ENCODE results near the gene TMIGD1.

TMIGD1 gene

DNA sequence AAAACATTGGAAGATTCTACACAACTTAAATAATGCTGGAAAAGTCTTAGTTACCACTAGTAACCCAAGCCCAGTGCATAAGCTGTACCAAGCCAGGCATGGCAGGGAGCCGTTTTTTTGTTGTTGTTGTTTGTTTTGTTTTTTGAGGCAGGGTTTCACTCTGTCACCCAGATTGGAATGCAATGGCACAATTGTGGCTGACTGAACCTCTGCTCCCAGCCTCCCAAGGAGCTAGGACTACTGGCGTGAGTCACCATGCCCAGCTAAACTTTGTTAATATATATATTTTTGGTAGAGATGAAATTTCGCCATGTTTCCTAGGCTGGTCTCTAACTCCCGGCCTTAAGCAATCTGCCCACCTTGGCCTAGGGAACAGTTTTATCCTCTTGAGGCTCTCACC, 564 bp upstream of the TMIGD1 start:
- ChIA-PET CTCF (interaction anchor here (1.1 to 3.8 kb wide), 2 partner anchors 8 to 40 kb away, joined by 5 to 19 read pairs; no protein-coding TSS in a partner anchor), POLR2A (interaction anchor here (0.7 kb wide), 1 partner anchor 43 kb away, joined by 3 read pairs; the partner anchor contains the start of gene BLMH)
- no peak overlapping the region for H3K4me3 ChIP-seq (ENCODE audit: control insufficient read depth in 1 of 7, extremely low read depth in 1 of 7, insufficient read depth in 4 of 7, low read depth in 2 of 7, low read length in 6 of 7)
- H3K9me3 ChIP-seq (ENCODE audit: control extremely low read depth in 1 of 5, control insufficient read depth in 4 of 5, insufficient read depth in 2 of 5, low read depth in 1 of 5, low read length in 4 of 5), result no peaks in the 10 kb centered on the region
- no peak for DNase-seq
- H3K27me3 ChIP-seq (replicated peaks in 2 of 5; ENCODE audit: control insufficient read depth in 4 of 5, insufficient read depth in 5 of 5, low read length in 4 of 5), result no peaks in the 10 kb centered on the region
- 90% methylated on average over 2 of the region's 4 CpGs for WGBS (ENCODE audit: insufficient coverage)
- no peaks in the 10 kb centered on the region for H3K36me3 ChIP-seq (ENCODE audit: control insufficient read depth in 4 of 4, insufficient read depth in 4 of 4, low read length in 3 of 4)
- H3K27ac ChIP-seq (ENCODE audit: insufficient read depth in 1 of 2, low read depth in 1 of 2, low read length in 2 of 2, poor library complexity in 1 of 2, severe bottlenecking in 2 of 2), result no peak overlapping the region
- H3K4me1 ChIP-seq (ENCODE audit: control extremely low read depth in 1 of 4, control insufficient read depth in 4 of 4, insufficient read depth in 4 of 4, low read length in 3 of 4), result peaks cover 2 to 8% (median 6%) of the 10 kb centered on the region in 4 experiments

- Histone ChIP-seq H3K9me3 (ENCODE audit: control extremely low read depth in 1 of 5, control insufficient read depth in 4 of 5, insufficient read depth in 2 of 5, low read depth in 1 of 5, low read length in 4 of 5) (no peaks in the 10 kb centered on the region), H3K4me3 (ENCODE audit: control insufficient read depth in 1 of 7, extremely low read depth in 1 of 7, insufficient read depth in 4 of 7, low read depth in 2 of 7, low read length in 6 of 7) (no peak overlapping the region), H3K27me3 (replicated peaks in 2 of 5; ENCODE audit: control insufficient read depth in 4 of 5, insufficient read depth in 5 of 5, low read length in 4 of 5) (no peaks in the 10 kb centered on the region), H3K27ac (ENCODE audit: insufficient read depth in 1 of 2, low read depth in 1 of 2, low read length in 2 of 2, poor library complexity in 1 of 2, severe bottlenecking in 2 of 2) (no peak overlapping the region), H3K36me3 (ENCODE audit: control insufficient read depth in 4 of 4, insufficient read depth in 4 of 4, low read length in 3 of 4) (no peaks in the 10 kb centered on the region), H3K4me1 (ENCODE audit: control extremely low read depth in 1 of 4, control insufficient read depth in 4 of 4, insufficient read depth in 4 of 4, low read length in 3 of 4) (peaks cover 2 to 8% (median 6%) of the 10 kb centered on the region in 4 experiments)
- 0% methylated on average over 1 of the region's 4 CpGs for WGBS (ENCODE audit: insufficient coverage)
- POLR2A ChIA-PET, result no interaction called here
- CTCF ChIA-PET, result interaction anchor here (1.0 to 3.8 kb wide), 2 partner anchors 8 to 227 kb away, joined by 3 to 17 read pairs; no protein-coding TSS in a partner anchor
- peak; percentile 45 to 74 (median 65) for DNase-seq
Observed at GRCh38 chr17:30332057-30332542, 1.8 kb downstream of the TMIGD1 start.

GRCh38 chr17:30326809-30327208, 7.0 kb downstream of the TMIGD1 start:
- DNase-seq, result no peak
- Histone ChIP-seq H3K4me3 (ENCODE audit: control insufficient read depth in 1 of 7, extremely low read depth in 1 of 7, insufficient read depth in 4 of 7, low read depth in 2 of 7, low read length in 6 of 7) (no peak overlapping the region), H3K9me3 (ENCODE audit: control extremely low read depth in 1 of 5, control insufficient read depth in 4 of 5, insufficient read depth in 2 of 5, low read depth in 1 of 5, low read length in 4 of 5) (no peaks in the 10 kb centered on the region), H3K27ac (ENCODE audit: insufficient read depth in 1 of 2, low read depth in 1 of 2, low read length in 2 of 2, poor library complexity in 1 of 2, severe bottlenecking in 2 of 2) (no peak overlapping the region), H3K27me3 (replicated peaks in 2 of 5; ENCODE audit: control insufficient read depth in 4 of 5, insufficient read depth in 5 of 5, low read length in 4 of 5) (no peaks in the 10 kb centered on the region), H3K36me3 (ENCODE audit: control insufficient read depth in 4 of 4, insufficient read depth in 4 of 4, low read length in 3 of 4) (no peaks in the 10 kb centered on the region), H3K4me1 (ENCODE audit: control extremely low read depth in 1 of 4, control insufficient read depth in 4 of 4, insufficient read depth in 4 of 4, low read length in 3 of 4) (peaks cover 0 to 19% (median 14%) of the 10 kb centered on the region in 4 experiments)
- POLR2A ChIA-PET, result no interaction called here
- no CpG with 5 or more reads among the region's 1 CpG for WGBS (ENCODE audit: insufficient coverage)
- CTCF ChIA-PET, result interaction anchor here (0.6 to 3.1 kb wide), 4 partner anchors 9 to 49 kb away, joined by 3 to 19 read pairs (median 6); no protein-coding TSS in a partner anchor

DNA sequence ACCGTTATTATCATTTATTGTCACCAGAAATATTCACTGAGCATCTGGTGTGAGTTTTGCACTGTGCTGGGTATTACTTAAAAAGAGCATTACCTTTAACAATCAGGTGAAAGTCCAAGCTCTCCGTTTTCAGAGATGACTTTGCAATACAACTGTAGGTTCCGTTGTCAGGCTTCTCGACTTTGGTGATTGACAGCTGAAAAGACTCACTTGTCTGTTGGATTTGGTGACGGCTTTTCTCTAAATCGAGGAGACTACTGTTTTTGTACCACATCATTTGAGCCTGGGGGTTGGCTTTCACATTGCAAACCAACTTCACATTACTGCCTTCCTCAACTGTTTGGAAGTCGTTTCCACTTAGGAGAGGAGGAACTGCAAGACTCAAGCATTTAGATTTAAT, 9.1 kb downstream of the TMIGD1 start:
- DNase-seq, result no peak
- CTCF ChIA-PET, result interaction anchor here (2.6 kb wide), 1 partner anchor 15 kb away, joined by 13 read pairs; no protein-coding TSS in a partner anchor
- no peak overlapping the region for H3K4me3 ChIP-seq (ENCODE audit: control insufficient read depth in 1 of 7, extremely low read depth in 1 of 7, insufficient read depth in 4 of 7, low read depth in 2 of 7, low read length in 6 of 7)
- no peak overlapping the region for H3K27ac ChIP-seq (ENCODE audit: insufficient read depth in 1 of 2, low read depth in 1 of 2, low read length in 2 of 2, poor library complexity in 1 of 2, severe bottlenecking in 2 of 2)
- no peaks in the 10 kb centered on the region for H3K36me3 ChIP-seq (ENCODE audit: control insufficient read depth in 4 of 4, insufficient read depth in 4 of 4, low read length in 3 of 4)
- H3K27me3 ChIP-seq (replicated peaks in 2 of 5; ENCODE audit: control insufficient read depth in 4 of 5, insufficient read depth in 5 of 5, low read length in 4 of 5), result no peaks in the 10 kb centered on the region
- H3K4me1 ChIP-seq (ENCODE audit: control extremely low read depth in 1 of 4, control insufficient read depth in 4 of 4, insufficient read depth in 4 of 4, low read length in 3 of 4), result peaks cover 0 to 19% (median 13%) of the 10 kb centered on the region in 4 experiments
- WGBS (ENCODE audit: insufficient coverage), result 90% methylated on average over 5 of the region's 7 CpGs
- H3K9me3 ChIP-seq (ENCODE audit: control extremely low read depth in 1 of 5, control insufficient read depth in 4 of 5, insufficient read depth in 2 of 5, low read depth in 1 of 5, low read length in 4 of 5), result no peaks in the 10 kb centered on the region
- POLR2A ChIA-PET, result no interaction called here

- peak; percentile 51 to 86 (median 85) for DNase-seq
- no peaks in the 10 kb centered on the region for H3K9me3 ChIP-seq (ENCODE audit: control extremely low read depth in 1 of 5, control insufficient read depth in 4 of 5, insufficient read depth in 2 of 5, low read depth in 1 of 5, low read length in 4 of 5)
- CTCF ChIA-PET, result interaction anchor here (1.1 to 2.6 kb wide), 2 partner anchors 12 to 16 kb away, joined by 3 to 13 read pairs; no protein-coding TSS in a partner anchor
- POLR2A ChIA-PET, result no interaction called here
- peaks cover 0 to 19% (median 13%) of the 10 kb centered on the region in 4 experiments for H3K4me1 ChIP-seq (ENCODE audit: control extremely low read depth in 1 of 4, control insufficient read depth in 4 of 4, insufficient read depth in 4 of 4, low read length in 3 of 4)
- H3K36me3 ChIP-seq (ENCODE audit: control insufficient read depth in 4 of 4, insufficient read depth in 4 of 4, low read length in 3 of 4), result no peaks in the 10 kb centered on the region
- no peak overlapping the region for H3K27ac ChIP-seq (ENCODE audit: insufficient read depth in 1 of 2, low read depth in 1 of 2, low read length in 2 of 2, poor library complexity in 1 of 2, severe bottlenecking in 2 of 2)
- H3K27me3 ChIP-seq (replicated peaks in 2 of 5; ENCODE audit: control insufficient read depth in 4 of 5, insufficient read depth in 5 of 5, low read length in 4 of 5), result no peaks in the 10 kb centered on the region
- H3K4me3 ChIP-seq (ENCODE audit: control insufficient read depth in 1 of 7, extremely low read depth in 1 of 7, insufficient read depth in 4 of 7, low read depth in 2 of 7, low read length in 6 of 7), result no peak overlapping the region
Observed at GRCh38 chr17:30323895-30324319, 9.9 kb downstream of the TMIGD1 start.

GRCh38 chr17:30323262-30323894, 10.5 kb downstream of the TMIGD1 start:
- peak; percentile 50 to 83 (median 80) for DNase-seq
- ChIA-PET POLR2A (no interaction called here), CTCF (interaction anchor here (1.1 to 2.6 kb wide), 2 partner anchors 13 to 16 kb away, joined by 3 to 13 read pairs; no protein-coding TSS in a partner anchor)
- H3K27ac ChIP-seq (ENCODE audit: insufficient read depth in 1 of 2, low read depth in 1 of 2, low read length in 2 of 2, poor library complexity in 1 of 2, severe bottlenecking in 2 of 2), result no peak overlapping the region
- no peak overlapping the region for H3K4me3 ChIP-seq (ENCODE audit: control insufficient read depth in 1 of 7, extremely low read depth in 1 of 7, insufficient read depth in 4 of 7, low read depth in 2 of 7, low read length in 6 of 7)
- no peaks in the 10 kb centered on the region for H3K9me3 ChIP-seq (ENCODE audit: control extremely low read depth in 1 of 5, control insufficient read depth in 4 of 5, insufficient read depth in 2 of 5, low read depth in 1 of 5, low read length in 4 of 5)
- H3K4me1 ChIP-seq (ENCODE audit: control extremely low read depth in 1 of 4, control insufficient read depth in 4 of 4, insufficient read depth in 4 of 4, low read length in 3 of 4), result peaks cover 0 to 19% (median 13%) of the 10 kb centered on the region in 4 experiments
- WGBS (ENCODE audit: insufficient coverage), result 15% methylated on average over 4 of the region's 5 CpGs
- H3K36me3 ChIP-seq (ENCODE audit: control insufficient read depth in 4 of 4, insufficient read depth in 4 of 4, low read length in 3 of 4), result no peaks in the 10 kb centered on the region
- H3K27me3 ChIP-seq (replicated peaks in 2 of 5; ENCODE audit: control insufficient read depth in 4 of 5, insufficient read depth in 5 of 5, low read length in 4 of 5), result no peaks in the 10 kb centered on the region

DNA sequence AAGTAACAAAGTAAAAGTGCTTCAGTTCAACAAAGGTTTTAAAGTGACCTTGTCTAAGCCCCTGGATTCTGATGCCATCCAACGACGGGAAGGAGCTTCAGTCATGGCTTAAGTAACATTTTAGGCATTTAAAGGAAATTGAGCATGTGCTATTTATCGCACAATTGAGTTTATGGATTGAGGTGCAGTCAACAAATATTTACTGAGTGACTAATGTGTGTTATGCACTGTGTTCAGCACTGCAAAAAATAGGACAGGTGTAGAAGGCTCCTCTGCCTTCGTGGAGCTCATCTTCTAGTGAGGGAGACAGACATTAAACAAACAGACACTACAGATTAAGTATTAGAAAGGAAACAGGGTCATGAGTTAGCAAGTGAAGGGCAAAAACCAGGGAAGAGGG, 12.5 kb downstream of the TMIGD1 start:
- peaks cover 0 to 19% (median 13%) of the 10 kb centered on the region in 4 experiments for H3K4me1 ChIP-seq (ENCODE audit: control extremely low read depth in 1 of 4, control insufficient read depth in 4 of 4, insufficient read depth in 4 of 4, low read length in 3 of 4)
- H3K4me3 ChIP-seq (ENCODE audit: control insufficient read depth in 1 of 7, extremely low read depth in 1 of 7, insufficient read depth in 4 of 7, low read depth in 2 of 7, low read length in 6 of 7), result no peak overlapping the region
- H3K27ac ChIP-seq (ENCODE audit: insufficient read depth in 1 of 2, low read depth in 1 of 2, low read length in 2 of 2, poor library complexity in 1 of 2, severe bottlenecking in 2 of 2), result no peak overlapping the region
- no peaks in the 10 kb centered on the region for H3K27me3 ChIP-seq (replicated peaks in 2 of 5; ENCODE audit: control insufficient read depth in 4 of 5, insufficient read depth in 5 of 5, low read length in 4 of 5)
- 100% methylated on average over 3 of the region's 4 CpGs for WGBS (ENCODE audit: insufficient coverage)
- ChIA-PET CTCF (interaction anchor here (1.5 to 1.6 kb wide), 2 partner anchors 15 to 17 kb away, joined by 3 to 4 read pairs; no protein-coding TSS in a partner anchor), POLR2A (no interaction called here)
- no peaks in the 10 kb centered on the region for H3K9me3 ChIP-seq (ENCODE audit: control extremely low read depth in 1 of 5, control insufficient read depth in 4 of 5, insufficient read depth in 2 of 5, low read depth in 1 of 5, low read length in 4 of 5)
- H3K36me3 ChIP-seq (ENCODE audit: control insufficient read depth in 4 of 4, insufficient read depth in 4 of 4, low read length in 3 of 4), result no peaks in the 10 kb centered on the region
- no peak for DNase-seq
